Trophoblast cell (in vitro differentiated cells and primary cell): ENCODE data around the gene FAM114A1.
"Not testable (repeated sequence)": the region's sequence is repeated elsewhere in the genome, so short reads cannot be mapped to it uniquely, and the experiment has no call there.

Experiments
- DNase-seq, 2 donors: peaks; one replicate each; pipeline ENCODE4 v3.0.0-alpha.2; 2016
- H2AFZ ChIP-seq: 2 replicates; pipeline ENCODE4 v1.6.1; 2013; ENCODE audit warnings: low read length, moderate library complexity, mild to moderate bottlenecking; ENCODE audit not compliant: insufficient read depth, poor library complexity
- H2AK5ac ChIP-seq: 2 replicates; pipeline ENCODE4 v1.6.1; 2013; ENCODE audit warnings: mild to moderate bottlenecking, low read length
- H2BK120ac ChIP-seq: 2 replicates; pipeline ENCODE4 v1.6.1; 2013; ENCODE audit warnings: low read length, mild to moderate bottlenecking, moderate library complexity; ENCODE audit not compliant: insufficient read depth, poor library complexity
- H2BK12ac ChIP-seq: 2 replicates; pipeline ENCODE4 v1.6.1; 2013; ENCODE audit warnings: mild to moderate bottlenecking, low read length, moderate library complexity
- H2BK5ac ChIP-seq: 2 replicates; pipeline ENCODE4 v1.6.1; 2013; ENCODE audit warnings: low read length, low read depth, moderate library complexity, mild to moderate bottlenecking; ENCODE audit not compliant: poor library complexity
- H3K14ac ChIP-seq: 2 replicates; pipeline ENCODE4 v1.6.1; 2013; ENCODE audit warnings: mild to moderate bottlenecking, low read length
- H3K18ac ChIP-seq: 2 replicates; pipeline ENCODE4 v1.6.1; 2013; ENCODE audit warnings: mild to moderate bottlenecking, low read length
- H3K23ac ChIP-seq: 2 replicates; pipeline ENCODE4 v1.6.1; 2013; ENCODE audit warnings: low read length
- H3K27ac ChIP-seq: 2 replicates; pipeline ENCODE4 v1.5.1; 2013; ENCODE audit warnings: low read depth, mild to moderate bottlenecking, inconsistent platforms, low read length, moderate library complexity
- H3K27me3 ChIP-seq: 2 replicates; pipeline ENCODE4 v1.6.1; 2013; ENCODE audit warnings: inconsistent platforms, mild to moderate bottlenecking, low read length, moderate library complexity; ENCODE audit not compliant: insufficient read depth
- H3K36me3 ChIP-seq, 2 experiments: 1 replicate in 1 of 2; 2 replicates in 1 of 2; pipeline ENCODE4 v1.6.1; 2013; ENCODE audit warnings: low read length in 2 of 2, mild to moderate bottlenecking in 2 of 2, moderate library complexity in 1 of 2; ENCODE audit not compliant: insufficient read depth in 2 of 2, control insufficient read depth in 1 of 2
- H3K4ac ChIP-seq: 2 replicates; pipeline ENCODE4 v1.6.1; 2013; ENCODE audit warnings: low read depth, mild to moderate bottlenecking, low read length, moderate library complexity
- H3K4me1 ChIP-seq, 2 experiments: 1 replicate in 1 of 2; 2 replicates in 1 of 2; pipeline ENCODE4 v1.6.1; 2013; ENCODE audit warnings: low read length in 2 of 2, mild to moderate bottlenecking in 2 of 2, moderate library complexity in 1 of 2; ENCODE audit not compliant: insufficient read depth in 2 of 2, control insufficient read depth in 1 of 2
- H3K4me2 ChIP-seq: 2 replicates; pipeline ENCODE4 v1.6.1; 2013; ENCODE audit warnings: inconsistent platforms, mild to moderate bottlenecking, low read length, moderate library complexity
- H3K4me3 ChIP-seq: 2 replicates; pipeline ENCODE4 v1.5.1; 2013; ENCODE audit warnings: mild to moderate bottlenecking, low read depth, low read length, inconsistent platforms
- H3K79me1 ChIP-seq: one replicate; pipeline ENCODE4 v1.6.1; 2013; ENCODE audit warnings: low read length
- H3K79me2 ChIP-seq: 2 replicates; pipeline ENCODE4 v1.6.1; 2013; ENCODE audit warnings: low read length, mild to moderate bottlenecking; ENCODE audit not compliant: control insufficient read depth, insufficient read depth, poor library complexity
- H3K9ac ChIP-seq: 2 replicates; pipeline ENCODE4 v1.6.1; 2013; ENCODE audit warnings: mild to moderate bottlenecking, low read length
- H3K9me3 ChIP-seq: 2 replicates; pipeline ENCODE4 v1.6.1; 2013; ENCODE audit warnings: low read depth, mild to moderate bottlenecking, control low read depth, inconsistent platforms, low read length; ENCODE audit not compliant: insufficient read depth
- H4K12ac ChIP-seq: 2 replicates; pipeline ENCODE4 v1.6.1; 2013; ENCODE audit warnings: low read depth, mild to moderate bottlenecking, low read length, moderate library complexity
- H4K8ac ChIP-seq: 2 replicates; pipeline ENCODE4 v1.6.1; 2013; ENCODE audit warnings: low read depth, mild to moderate bottlenecking, low read length, moderate library complexity
- H4K91ac ChIP-seq: one replicate; pipeline ENCODE4 v1.6.1; 2013; ENCODE audit warnings: low read depth, mild to moderate bottlenecking, low read length, moderate library complexity
- WGBS: extraction: QIAGEN DNeasy Blood & Tissue Kit; methylation state at CpG from one replicate; pipeline ENCODE4 v1.1.7; 2013; ENCODE audit warnings: missing lambda C conversion rate; ENCODE audit not compliant: insufficient read length, insufficient coverage; ENCODE audit errors: extremely low coverage; 5-methylcytosine and 5-hydroxymethylcytosine counted together

Gene FAM114A1

DNA sequence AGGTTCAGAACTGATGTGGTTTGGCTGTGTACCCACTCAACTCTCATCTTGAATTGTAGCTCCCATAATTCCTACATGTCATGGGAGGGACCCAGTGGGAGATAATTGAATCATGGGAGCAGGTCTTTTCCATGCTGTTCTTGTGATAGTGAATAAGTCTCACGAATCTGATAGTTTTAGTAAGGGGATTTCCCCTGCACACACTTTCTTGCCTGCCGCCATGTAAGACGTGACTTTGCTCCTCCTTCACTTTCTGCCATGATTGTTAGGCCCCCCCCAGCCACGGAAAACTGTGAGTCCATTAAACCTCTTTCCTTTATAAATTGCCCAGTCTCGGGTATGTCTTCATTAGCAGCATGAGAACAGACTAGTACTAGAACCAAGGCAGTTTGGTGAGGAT is 91.6 kb downstream of the FAM114A1 start:
- H3K4me2 ChIP-seq, H3K36me3 ChIP-seq, H2AFZ ChIP-seq, H2BK5ac ChIP-seq, H3K9me3 ChIP-seq, H3K18ac ChIP-seq, H2BK12ac ChIP-seq, H4K91ac ChIP-seq, H3K79me2 ChIP-seq, H3K23ac ChIP-seq, DNase-seq, H3K27ac ChIP-seq, H2BK120ac ChIP-seq, H3K14ac ChIP-seq, H3K79me1 ChIP-seq, H2AK5ac ChIP-seq, H4K8ac ChIP-seq, H3K4me3 ChIP-seq, H3K27me3 ChIP-seq, H3K9ac ChIP-seq, H4K12ac ChIP-seq, H3K4me1 ChIP-seq, H3K4ac ChIP-seq: not testable (repeated sequence)
- no CpG with 5 or more reads among the region's 5 CpGs for WGBS

DNA sequence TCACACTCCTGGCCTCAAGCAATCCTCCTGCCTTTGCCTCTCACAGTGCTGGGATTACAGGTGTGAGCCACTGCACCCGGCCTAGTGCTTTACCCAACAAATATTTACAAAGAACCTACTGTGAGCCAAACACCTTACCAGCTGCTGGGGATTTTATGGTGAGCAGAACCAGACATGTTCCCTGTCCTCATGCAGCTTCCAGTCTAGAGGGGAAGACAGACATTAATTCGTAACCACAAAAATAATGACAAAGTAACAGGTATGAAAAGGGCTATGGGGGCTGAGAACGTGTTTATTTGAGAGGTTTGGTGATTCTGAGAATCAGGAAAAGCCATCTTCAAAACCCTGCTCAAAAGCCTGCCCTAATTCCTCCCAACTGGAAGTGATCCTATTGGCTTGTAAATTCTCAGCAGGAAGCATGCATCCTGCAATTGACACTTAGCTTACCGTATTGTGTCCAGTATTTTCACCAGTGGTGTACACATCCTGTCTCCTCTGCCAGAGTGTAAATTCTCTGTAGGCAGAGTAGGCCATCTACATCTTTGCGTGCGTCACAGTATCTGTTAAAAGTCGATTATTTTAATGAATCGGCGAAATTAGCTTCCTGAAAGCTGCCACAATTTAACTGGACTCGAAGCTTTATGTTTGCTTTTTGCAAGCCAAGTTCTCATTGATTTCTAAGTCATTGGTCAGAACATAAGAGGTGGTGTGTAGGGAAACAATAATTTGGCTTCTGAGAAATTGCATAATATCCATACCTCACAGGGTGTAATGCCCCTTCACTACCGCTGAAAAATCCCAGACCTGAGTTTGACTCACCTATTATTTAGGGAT is 97.6 kb downstream of the FAM114A1 start:
- Histone ChIP-seq H3K36me3 (no peaks in the 10 kb centered on the region), H3K4me3 (no peak overlapping the region), H3K9me3 (no peaks in the 10 kb centered on the region), H3K27me3 (no peaks in the 10 kb centered on the region), H3K23ac (no peak overlapping the region), H3K14ac (no peak overlapping the region), H3K79me1 (no peaks in the 10 kb centered on the region), H3K27ac (no peak overlapping the region), H2AFZ (no peak overlapping the region), H2BK12ac (no peak overlapping the region), H2BK120ac (no peak overlapping the region), H3K4ac (no peak overlapping the region), H3K4me1 (no peaks in the 10 kb centered on the region), H2AK5ac (no peak overlapping the region), H3K9ac (no peak overlapping the region), H4K12ac (no peak overlapping the region), H4K91ac (no peak overlapping the region), H4K8ac (no peak overlapping the region), H3K18ac (no peak overlapping the region), H3K79me2 (no peaks in the 10 kb centered on the region), H3K4me2 (no peak overlapping the region), H2BK5ac (no peak overlapping the region)
- WGBS = no CpG with 5 or more reads among the region's 11 CpGs
- DNase-seq = no peak

DNA sequence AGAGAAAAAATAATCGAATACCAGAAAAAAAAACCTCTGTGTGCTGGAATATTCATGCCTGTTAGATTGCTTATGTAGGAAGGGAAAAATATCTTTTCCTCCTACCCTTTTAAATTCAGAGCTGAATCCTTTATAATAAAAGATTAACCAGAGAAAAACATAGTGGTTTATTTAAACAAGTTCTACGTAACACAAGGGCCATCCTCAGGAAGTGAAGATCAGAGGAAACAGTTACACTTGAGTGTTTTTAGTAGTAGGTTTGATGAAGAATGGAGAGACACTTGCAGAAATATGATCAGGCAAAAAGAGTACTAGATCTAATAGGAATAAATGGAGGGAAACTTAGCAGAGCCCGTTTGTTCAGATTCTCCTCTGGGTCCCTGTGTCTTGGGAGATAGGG is 98.3 kb downstream of the FAM114A1 start:
- H3K79me2 ChIP-seq = no peaks in the 10 kb centered on the region
- H3K4me1 ChIP-seq = no peaks in the 10 kb centered on the region
- no peak overlapping the region for H3K4me3 ChIP-seq
- H2BK5ac ChIP-seq = no peak overlapping the region
- no peaks in the 10 kb centered on the region for H3K27me3 ChIP-seq
- no peak overlapping the region for H3K23ac ChIP-seq
- no peak overlapping the region for H3K14ac ChIP-seq
- no peak overlapping the region for H4K8ac ChIP-seq
- no peaks in the 10 kb centered on the region for H3K79me1 ChIP-seq
- no peak overlapping the region for H3K4me2 ChIP-seq
- H4K91ac ChIP-seq = no peak overlapping the region
- H3K9ac ChIP-seq = no peak overlapping the region
- H2AK5ac ChIP-seq = no peak overlapping the region
- H3K9me3 ChIP-seq = no peaks in the 10 kb centered on the region
- no peak for DNase-seq
- no peak overlapping the region for H3K27ac ChIP-seq
- no peak overlapping the region for H2BK120ac ChIP-seq
- no peak overlapping the region for H2BK12ac ChIP-seq
- H2AFZ ChIP-seq = no peak overlapping the region
- H3K4ac ChIP-seq = no peak overlapping the region
- no peak overlapping the region for H3K18ac ChIP-seq
- no peak overlapping the region for H4K12ac ChIP-seq
- no CpG with 5 or more reads among the region's 3 CpGs for WGBS
- no peaks in the 10 kb centered on the region for H3K36me3 ChIP-seq

DNA sequence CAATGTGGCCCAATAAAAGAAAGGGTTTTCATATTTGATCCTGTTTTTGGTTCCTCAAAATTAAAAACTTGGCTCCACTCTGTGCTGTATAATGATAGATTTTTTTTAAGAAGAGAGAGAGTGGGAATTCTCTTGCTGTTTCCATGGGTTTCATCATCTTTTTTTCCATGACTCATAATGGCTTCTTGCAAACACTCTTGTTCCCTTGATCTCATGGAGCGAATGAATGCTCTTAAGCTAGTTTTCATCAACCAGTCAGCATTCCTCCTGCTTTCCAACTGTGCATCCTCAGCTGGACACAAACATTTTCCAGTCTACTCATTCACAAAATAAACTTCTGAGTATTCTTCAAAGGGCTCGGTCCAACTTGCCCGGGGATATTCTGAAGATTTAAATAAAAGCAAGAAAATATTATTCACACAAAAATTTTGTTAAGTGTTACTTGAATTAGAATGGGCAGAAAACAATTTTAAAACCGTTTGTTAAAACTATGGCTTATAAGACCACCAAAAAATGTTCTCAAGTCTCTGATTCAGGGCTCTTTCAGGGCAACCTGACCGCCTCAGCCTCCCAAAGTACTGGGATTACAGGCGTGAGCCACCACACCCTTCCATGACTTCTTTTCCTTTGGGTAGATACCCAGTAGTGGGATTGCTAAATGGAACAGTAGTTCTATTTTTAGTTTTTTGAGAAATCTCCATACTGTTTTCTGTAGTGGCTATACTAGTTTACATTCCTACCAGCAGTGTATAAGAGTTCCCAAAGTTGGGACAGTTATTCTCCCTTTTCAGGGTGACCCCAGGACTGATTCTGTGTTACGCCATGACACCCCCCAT is 99.9 kb downstream of the FAM114A1 start:
- Histone ChIP-seq H2AK5ac (no peak overlapping the region), H4K12ac (no peak overlapping the region), H3K36me3 (no peaks in the 10 kb centered on the region), H3K27ac (no peak overlapping the region), H3K14ac (no peak overlapping the region), H3K4me2 (no peak overlapping the region), H3K23ac (no peak overlapping the region), H2BK12ac (no peak overlapping the region), H3K4me3 (no peak overlapping the region), H3K4ac (no peak overlapping the region), H4K8ac (no peak overlapping the region), H3K27me3 (no peaks in the 10 kb centered on the region), H3K79me1 (no peaks in the 10 kb centered on the region), H2BK120ac (no peak overlapping the region), H3K4me1 (no peaks in the 10 kb centered on the region), H3K9me3 (no peaks in the 10 kb centered on the region), H3K18ac (no peak overlapping the region), H4K91ac (no peak overlapping the region), H3K9ac (no peak overlapping the region), H2AFZ (no peak overlapping the region), H2BK5ac (no peak overlapping the region), H3K79me2 (no peaks in the 10 kb centered on the region)
- peak; percentile 32 to 87 for DNase-seq
- whole genome bisulfite sequencing = no CpG with 5 or more reads among the region's 7 CpGs
